Measurements from ENCODE around the gene LDLRAD2.

DNA sequence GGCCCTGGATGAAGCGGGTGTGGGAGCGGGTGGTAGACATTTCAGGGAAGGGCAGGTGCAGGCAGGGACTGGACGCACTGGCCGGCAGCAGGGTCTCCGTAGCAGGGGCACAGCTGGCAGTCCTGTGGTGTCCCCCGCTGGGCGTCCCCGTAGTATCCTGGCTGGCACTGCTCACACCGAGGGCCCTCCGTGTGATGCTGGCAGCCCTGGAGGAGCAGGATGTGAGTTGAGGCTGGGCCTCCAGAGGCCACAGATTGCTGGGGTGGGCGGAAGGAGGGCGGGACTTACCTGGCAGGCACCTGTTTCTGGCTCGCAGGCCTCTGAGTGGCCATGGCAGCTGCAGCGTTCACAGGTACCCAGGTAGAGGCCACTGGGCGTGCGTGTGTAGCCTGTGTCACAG lies 62.3 kb downstream of the LDLRAD2 start:
- TF ChIP-seq, protein P1, sequence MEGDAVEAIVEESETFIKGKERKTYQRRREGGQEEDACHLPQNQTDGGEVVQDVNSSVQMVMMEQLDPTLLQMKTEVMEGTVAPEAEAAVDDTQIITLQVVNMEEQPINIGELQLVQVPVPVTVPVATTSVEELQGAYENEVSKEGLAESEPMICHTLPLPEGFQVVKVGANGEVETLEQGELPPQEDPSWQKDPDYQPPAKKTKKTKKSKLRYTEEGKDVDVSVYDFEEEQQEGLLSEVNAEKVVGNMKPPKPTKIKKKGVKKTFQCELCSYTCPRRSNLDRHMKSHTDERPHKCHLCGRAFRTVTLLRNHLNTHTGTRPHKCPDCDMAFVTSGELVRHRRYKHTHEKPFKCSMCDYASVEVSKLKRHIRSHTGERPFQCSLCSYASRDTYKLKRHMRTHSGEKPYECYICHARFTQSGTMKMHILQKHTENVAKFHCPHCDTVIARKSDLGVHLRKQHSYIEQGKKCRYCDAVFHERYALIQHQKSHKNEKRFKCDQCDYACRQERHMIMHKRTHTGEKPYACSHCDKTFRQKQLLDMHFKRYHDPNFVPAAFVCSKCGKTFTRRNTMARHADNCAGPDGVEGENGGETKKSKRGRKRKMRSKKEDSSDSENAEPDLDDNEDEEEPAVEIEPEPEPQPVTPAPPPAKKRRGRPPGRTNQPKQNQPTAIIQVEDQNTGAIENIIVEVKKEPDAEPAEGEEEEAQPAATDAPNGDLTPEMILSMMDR (IDR thresholded peaks at IDR 0.05): no peak
- TF ChIP-seq POLR2A (IDR thresholded peaks at IDR 0.05): no peak

Measured in testis (tissue), 2 donors.